H7 (cell line): ENCODE data around the gene BTBD2. TPM values are rescaled to one million over a fixed set of nuclear protein-coding genes. Genes with fewer than 3 reads are reported as not detected.
A peak's percentile ranks its signal among the peaks of the same experiment; 100 is the strongest.

Experiments used
- DNase-seq: peaks from one replicate; pipeline ENCODE4 v3.0.0; 2012
- H3K27me3 ChIP-seq: 2 replicates; pipeline ENCODE4 v1.6.0; 2011; ENCODE audit warnings: mild to moderate bottlenecking, low read length; ENCODE audit not compliant: control insufficient read depth, insufficient read depth
- H3K36me3 ChIP-seq: replicated peaks from 2 replicates; pipeline ENCODE4 v1.5.1; 2011; ENCODE audit warnings: low read length; ENCODE audit not compliant: control insufficient read depth, insufficient read depth
- H3K4me3 ChIP-seq: 2 replicates; pipeline ENCODE4 v1.5.1; 2011; ENCODE audit warnings: low read depth, mild to moderate bottlenecking, control low read depth, low read length, moderate library complexity; ENCODE audit not compliant: insufficient read depth
- total RNA-seq: library from RNA; depleted of rRNA; stranded (reverse); fragments of >200 nt; shearing (Covaris generic); gene quantifications from 2 replicates; pipeline ENCODE4 v1.2.3, GENCODE V29; 2014; rRNA removed

BTBD2 gene
- 126 and 129 TPM in 2 replicates for total RNA-seq

GRCh38 chr19:2015608-2015950 is at the start of gene BTBD2:
Gene BTBD2, minus strand, starts transcription at chr19:2015714. Its CDS starts 11 bp downstream, at chr19:2015703.
- peak within 1 kb of the TSS; percentile 73 for H3K4me3 ChIP-seq

GRCh38 chr19:2064788-2065524 is 49.4 kb upstream of the BTBD2 start:
- no peak for DNase-seq
- Histone ChIP-seq H3K4me3 (no peak overlapping the region), H3K36me3 (no peaks in the 10 kb centered on the region), H3K27me3 (no peaks in the 10 kb centered on the region)

More at GRCh38 chr19:2015608-2015950, at the start of gene BTBD2:
- DNase-seq, result no peak
- H3K27me3 ChIP-seq, result no peaks in the 10 kb centered on the region
- no peaks in the 10 kb centered on the region; the same call in 1 of the 2 replicates for H3K36me3 ChIP-seq

GRCh38 chr19:2064395-2064787 is 48.9 kb upstream of the BTBD2 start:
- Histone ChIP-seq H3K4me3 (no peak overlapping the region), H3K36me3 (no peaks in the 10 kb centered on the region), H3K27me3 (no peaks in the 10 kb centered on the region)
- no peak for DNase-seq

GRCh38 chr19:2063824-2064223 is 48.3 kb upstream of the BTBD2 start:
- Histone ChIP-seq H3K4me3 (no peak overlapping the region), H3K36me3 (no peaks in the 10 kb centered on the region), H3K27me3 (no peaks in the 10 kb centered on the region)
- no peak for DNase-seq

GRCh38 chr19:2062770-2063169 is 47.3 kb upstream of the BTBD2 start:
- H3K36me3 ChIP-seq, result no peaks in the 10 kb centered on the region
- no peaks in the 10 kb centered on the region for H3K27me3 ChIP-seq
- H3K4me3 ChIP-seq, result no peak overlapping the region
- no peak for DNase-seq

- Histone ChIP-seq H3K27me3 (no peaks in the 10 kb centered on the region), H3K36me3 (no peaks in the 10 kb centered on the region), H3K4me3 (no peak overlapping the region)
- DNase-seq, result no peak
Observed at GRCh38 chr19:2062389-2062729, 46.8 kb upstream of the BTBD2 start.

- peak; percentile 100 for DNase-seq
- Histone ChIP-seq H3K4me3 (peak overlapping the region; percentile 67), H3K36me3 (no peaks in the 10 kb centered on the region), H3K27me3 (no peaks in the 10 kb centered on the region)
Observed at GRCh38 chr19:2061495-2062388, 46.2 kb upstream of the BTBD2 start.

GRCh38 chr19:2060884-2061494 is 45.5 kb upstream of the BTBD2 start:
- Histone ChIP-seq H3K4me3 (peak overlapping the region; percentile 61), H3K36me3 (no peaks in the 10 kb centered on the region), H3K27me3 (no peaks in the 10 kb centered on the region)
- DNase-seq, result no peak

GRCh38 chr19:2059422-2060201 is 44.1 kb upstream of the BTBD2 start:
- Histone ChIP-seq H3K36me3 (no peaks in the 10 kb centered on the region), H3K4me3 (no peak overlapping the region), H3K27me3 (no peaks in the 10 kb centered on the region)
- no peak for DNase-seq

GRCh38 chr19:2058570-2059421 is 43.3 kb upstream of the BTBD2 start:
- no peak for DNase-seq
- Histone ChIP-seq H3K4me3 (no peak overlapping the region), H3K27me3 (no peaks in the 10 kb centered on the region)

GRCh38 chr19:2057484-2058469 is 42.3 kb upstream of the BTBD2 start:
- Histone ChIP-seq H3K27me3 (no peaks in the 10 kb centered on the region), H3K36me3 (no peaks in the 10 kb centered on the region), H3K4me3 (no peak overlapping the region)
- no peak for DNase-seq

More at GRCh38 chr19:2058570-2059421, 43.3 kb upstream of the BTBD2 start:
- no peaks in the 10 kb centered on the region for H3K36me3 ChIP-seq

GRCh38 chr19:2056837-2057192 is 41.3 kb upstream of the BTBD2 start:
- Histone ChIP-seq H3K4me3 (no peak overlapping the region), H3K36me3 (no peaks in the 10 kb centered on the region), H3K27me3 (no peaks in the 10 kb centered on the region)
- DNase-seq, result no peak
